C4-2B (cell line): ENCODE results near the gene RSPO1.
"Not testable (repeated sequence)": the region's sequence is repeated elsewhere in the genome, so short reads cannot be mapped to it uniquely, and the experiment has no call there.

ENCODE experiments used
- H3K27ac ChIP-seq: fragments of 450-650 bp; 2 replicates; pipeline ENCODE4 v1.5.1; 2017
- ZFX ChIP-seq: fragments of 450-650 bp; IDR thresholded peaks from 2 replicates; pipeline ENCODE4 v1.6.1; 2017
- TF ChIP-seq, protein P1 (sequence below): fragments of 450-650 bp; conservative IDR thresholded peaks from 2 replicates; pipeline ENCODE4 v1.5.1; 2017; ENCODE audit warnings: mild to moderate bottlenecking

The RSPO1 gene, protein sequence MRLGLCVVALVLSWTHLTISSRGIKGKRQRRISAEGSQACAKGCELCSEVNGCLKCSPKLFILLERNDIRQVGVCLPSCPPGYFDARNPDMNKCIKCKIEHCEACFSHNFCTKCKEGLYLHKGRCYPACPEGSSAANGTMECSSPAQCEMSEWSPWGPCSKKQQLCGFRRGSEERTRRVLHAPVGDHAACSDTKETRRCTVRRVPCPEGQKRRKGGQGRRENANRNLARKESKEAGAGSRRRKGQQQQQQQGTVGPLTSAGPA

DNA sequence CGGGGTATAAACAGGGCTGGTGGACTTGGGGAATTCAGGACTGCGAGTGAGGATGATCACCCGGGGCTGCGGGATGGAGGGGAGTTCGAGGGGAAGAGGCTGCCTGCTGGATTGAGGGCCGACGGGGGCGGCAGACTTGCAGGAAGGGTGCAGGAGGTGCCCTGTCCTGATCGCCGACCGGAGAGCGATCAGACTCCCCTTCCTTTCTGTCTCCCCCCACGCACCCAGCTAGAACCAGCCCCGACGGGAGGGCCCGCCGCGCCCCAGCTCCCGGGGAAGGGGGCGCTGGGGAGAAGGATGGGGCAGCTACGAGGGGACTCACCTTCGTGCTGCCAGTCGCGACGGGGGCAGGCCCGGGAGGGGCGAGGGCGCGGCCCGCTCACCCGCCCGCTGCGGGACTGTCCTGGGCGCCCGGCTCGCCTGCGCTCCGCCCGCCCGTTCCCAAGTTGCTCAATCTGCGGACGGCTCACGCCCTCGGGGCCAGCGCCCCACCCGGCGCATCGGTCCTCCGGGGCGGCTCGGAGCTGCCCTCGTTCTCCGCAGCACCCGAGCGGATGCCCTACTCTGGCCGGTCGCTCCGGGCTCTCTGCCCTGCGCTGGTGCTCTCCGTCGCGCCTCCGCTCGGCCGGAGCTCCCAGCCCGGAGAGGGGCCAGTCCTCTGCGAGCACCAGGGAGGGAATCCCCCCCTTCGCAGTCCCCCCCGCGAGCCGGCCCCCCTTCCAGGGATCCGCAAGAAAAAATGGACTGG, at the start of gene RSPO1:
Gene RSPO1 (minus strand): TSS at position 649 of the 748 bp plus-strand sequence. CDS start 5,231 bp downstream, outside the sequence.
- TF ChIP-seq ZFX, result no peak
- TF ChIP-seq, protein P1, sequence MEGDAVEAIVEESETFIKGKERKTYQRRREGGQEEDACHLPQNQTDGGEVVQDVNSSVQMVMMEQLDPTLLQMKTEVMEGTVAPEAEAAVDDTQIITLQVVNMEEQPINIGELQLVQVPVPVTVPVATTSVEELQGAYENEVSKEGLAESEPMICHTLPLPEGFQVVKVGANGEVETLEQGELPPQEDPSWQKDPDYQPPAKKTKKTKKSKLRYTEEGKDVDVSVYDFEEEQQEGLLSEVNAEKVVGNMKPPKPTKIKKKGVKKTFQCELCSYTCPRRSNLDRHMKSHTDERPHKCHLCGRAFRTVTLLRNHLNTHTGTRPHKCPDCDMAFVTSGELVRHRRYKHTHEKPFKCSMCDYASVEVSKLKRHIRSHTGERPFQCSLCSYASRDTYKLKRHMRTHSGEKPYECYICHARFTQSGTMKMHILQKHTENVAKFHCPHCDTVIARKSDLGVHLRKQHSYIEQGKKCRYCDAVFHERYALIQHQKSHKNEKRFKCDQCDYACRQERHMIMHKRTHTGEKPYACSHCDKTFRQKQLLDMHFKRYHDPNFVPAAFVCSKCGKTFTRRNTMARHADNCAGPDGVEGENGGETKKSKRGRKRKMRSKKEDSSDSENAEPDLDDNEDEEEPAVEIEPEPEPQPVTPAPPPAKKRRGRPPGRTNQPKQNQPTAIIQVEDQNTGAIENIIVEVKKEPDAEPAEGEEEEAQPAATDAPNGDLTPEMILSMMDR, result no peak
- no peak within 1 kb of the TSS for H3K27ac ChIP-seq

DNA sequence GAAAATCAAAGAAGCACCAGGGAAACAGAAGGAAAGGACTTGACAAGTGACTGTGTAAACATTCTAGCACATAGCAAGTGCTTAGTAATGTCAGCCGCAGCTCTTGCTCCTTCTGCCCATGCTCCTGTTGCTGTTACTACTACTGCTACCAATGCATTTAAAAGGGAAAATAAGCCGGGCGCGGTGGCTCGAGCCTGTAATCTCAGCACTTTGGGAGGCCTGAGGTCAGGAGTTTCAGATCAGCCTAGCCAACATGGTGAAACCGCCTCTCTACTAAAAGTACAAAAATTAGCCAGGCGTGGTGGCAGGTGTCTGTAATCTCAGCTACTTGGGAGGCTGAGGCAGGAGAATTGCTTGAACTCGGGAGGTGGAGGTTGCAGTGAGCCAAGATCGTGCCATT, 49.5 kb upstream of the RSPO1 start:
- H3K27ac ChIP-seq, result not testable (repeated sequence)

DNA sequence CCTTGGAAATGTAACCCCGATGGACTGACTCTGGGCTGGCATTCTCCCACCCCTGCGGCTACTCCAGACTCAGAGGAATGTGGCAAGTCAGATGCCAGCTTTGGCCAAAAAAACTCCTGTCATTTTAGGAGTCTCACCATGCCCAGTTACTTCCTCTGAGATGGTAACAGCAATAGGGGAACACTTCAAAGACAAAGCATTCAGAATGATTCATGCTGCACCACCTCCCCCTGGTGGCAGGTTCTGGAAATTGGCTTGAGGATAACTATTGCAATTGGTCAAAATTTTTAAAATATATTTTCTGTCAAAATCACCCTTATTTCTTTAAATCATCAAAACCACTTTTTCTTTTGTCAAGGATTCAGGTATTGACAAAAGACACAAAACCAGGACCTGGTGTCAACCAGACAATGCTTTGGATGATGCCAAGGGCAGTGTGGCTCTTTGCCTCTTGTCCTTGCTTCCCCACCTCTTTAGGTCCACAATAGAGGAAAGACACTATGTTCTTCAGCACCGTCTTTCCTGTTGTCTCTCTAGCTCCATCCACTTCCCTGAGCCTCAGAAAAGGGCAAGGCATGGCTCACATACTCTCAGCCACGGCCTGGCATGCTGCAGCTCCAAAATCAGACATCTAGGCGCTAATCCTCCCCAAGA, 47.8 kb upstream of the RSPO1 start:
- no peak overlapping the region for H3K27ac ChIP-seq
- no peak for TF ChIP-seq ZFX
- TF ChIP-seq, protein P1, result peak; percentile 92

DNA sequence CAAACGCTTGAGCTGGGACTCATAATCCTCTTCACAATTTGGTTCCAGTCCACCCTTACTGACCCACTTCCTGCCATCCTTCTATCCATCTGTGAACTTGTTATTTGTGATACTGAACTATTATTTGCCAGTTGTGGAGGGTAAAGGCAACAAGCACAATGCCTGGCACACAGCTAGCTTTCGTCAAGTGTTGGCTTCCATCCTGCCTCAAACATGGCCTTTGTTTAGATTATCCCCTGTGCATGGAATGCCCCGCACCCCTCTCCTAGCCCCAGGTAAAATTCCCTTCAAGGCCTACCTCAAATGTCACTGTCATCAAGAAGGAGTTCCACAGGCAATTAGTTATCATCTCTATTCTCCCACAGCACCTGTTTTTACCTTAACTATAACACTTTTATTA, 46.2 kb upstream of the RSPO1 start:
- TF ChIP-seq, protein P1, result no peak
- no peak overlapping the region for H3K27ac ChIP-seq

DNA sequence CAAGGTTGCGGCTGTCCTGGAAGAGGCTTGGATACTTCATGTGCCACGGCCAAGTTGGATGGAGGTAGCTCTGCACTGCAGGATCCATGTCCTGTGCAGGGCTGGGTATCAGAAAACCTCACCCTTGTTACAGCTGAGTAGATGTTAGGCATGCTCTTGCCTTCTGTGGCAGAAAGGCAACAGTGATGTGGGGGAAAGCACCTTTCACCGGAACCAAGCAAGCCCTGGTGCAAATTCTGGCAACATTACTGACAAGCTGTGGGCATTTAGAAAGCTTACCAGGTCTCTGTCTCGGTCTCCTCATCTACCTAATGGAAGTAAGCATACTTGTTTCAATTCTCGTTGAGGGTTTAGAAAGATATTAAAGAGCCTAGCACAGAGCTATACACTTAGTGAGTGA, 43.1 kb upstream of the RSPO1 start:
- TF ChIP-seq ZFX, result no peak
- TF ChIP-seq, protein P1, result no peak

DNA sequence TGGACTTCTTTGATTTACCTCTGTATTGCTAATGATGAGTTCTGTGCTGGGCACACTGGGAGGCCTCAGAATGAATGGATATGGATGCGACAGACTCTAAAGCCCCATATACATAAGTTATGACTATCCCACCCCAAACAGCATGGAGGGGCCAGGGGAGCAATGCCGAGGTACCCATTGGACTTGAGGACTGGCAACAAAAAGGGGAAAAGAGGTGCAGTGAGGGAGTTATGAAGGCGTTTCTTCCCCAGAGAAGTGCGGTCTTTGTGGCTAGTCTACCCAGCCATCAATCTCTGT, 42.4 kb upstream of the RSPO1 start:
- H3K27ac ChIP-seq, result no peak overlapping the region
- TF ChIP-seq, protein P1, result no peak
- no peak for TF ChIP-seq ZFX

More for the DNA sequence above, 43.1 kb upstream of the RSPO1 start:
- no peak overlapping the region for H3K27ac ChIP-seq

DNA sequence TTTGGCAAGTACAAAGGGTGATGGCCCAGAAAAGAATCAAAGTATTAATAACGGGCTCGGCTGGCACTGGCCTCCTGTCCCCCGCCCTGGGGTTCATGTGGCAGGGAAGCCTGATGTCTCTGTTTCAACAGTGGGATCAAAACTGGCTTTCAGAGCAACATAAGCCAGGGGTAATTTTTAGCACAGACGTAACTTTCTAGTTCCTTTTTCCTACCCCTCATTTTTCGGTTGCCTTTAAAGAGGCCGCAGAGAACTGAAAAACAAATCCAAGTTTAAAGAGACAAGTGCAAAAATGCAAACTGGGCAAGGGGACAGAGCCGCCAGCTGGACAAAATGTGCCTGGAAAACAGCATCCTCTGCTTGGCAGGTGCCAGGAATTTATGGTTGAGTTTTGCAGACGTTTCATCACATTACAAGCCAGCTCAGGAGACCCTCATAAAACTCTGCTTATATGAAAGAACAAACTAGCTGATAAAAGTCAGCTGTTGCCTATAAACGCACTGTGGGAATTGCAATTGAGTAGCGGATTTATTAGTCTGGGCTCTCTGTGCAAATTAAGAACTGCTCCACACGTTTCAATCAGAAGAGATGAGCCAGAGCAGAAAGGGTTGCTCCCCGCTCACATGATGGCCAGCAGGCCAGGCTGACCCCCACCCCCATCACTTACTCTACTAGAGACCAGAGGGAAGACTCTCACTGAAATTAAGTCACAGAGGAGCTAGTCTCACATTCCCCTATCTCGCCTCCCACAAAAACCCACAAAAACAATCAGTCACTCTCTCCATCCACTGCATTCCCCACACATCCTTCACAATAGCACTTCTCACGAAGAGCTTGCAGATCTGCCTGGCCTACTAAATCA, 41.8 kb upstream of the RSPO1 start:
- TF ChIP-seq, protein P1, result no peak
- no peak for TF ChIP-seq ZFX
- no peak overlapping the region for H3K27ac ChIP-seq
